ENCODE measurements around the gene UTS2B. TPM values are rescaled to one million over a fixed set of nuclear protein-coding genes. Genes with fewer than 3 reads are reported as not detected.

Gene UTS2B
- total and polyA plus RNA-seq, 2 experiments from 2014 or later, result 0.21 TPM; not detected in 1

DNA sequence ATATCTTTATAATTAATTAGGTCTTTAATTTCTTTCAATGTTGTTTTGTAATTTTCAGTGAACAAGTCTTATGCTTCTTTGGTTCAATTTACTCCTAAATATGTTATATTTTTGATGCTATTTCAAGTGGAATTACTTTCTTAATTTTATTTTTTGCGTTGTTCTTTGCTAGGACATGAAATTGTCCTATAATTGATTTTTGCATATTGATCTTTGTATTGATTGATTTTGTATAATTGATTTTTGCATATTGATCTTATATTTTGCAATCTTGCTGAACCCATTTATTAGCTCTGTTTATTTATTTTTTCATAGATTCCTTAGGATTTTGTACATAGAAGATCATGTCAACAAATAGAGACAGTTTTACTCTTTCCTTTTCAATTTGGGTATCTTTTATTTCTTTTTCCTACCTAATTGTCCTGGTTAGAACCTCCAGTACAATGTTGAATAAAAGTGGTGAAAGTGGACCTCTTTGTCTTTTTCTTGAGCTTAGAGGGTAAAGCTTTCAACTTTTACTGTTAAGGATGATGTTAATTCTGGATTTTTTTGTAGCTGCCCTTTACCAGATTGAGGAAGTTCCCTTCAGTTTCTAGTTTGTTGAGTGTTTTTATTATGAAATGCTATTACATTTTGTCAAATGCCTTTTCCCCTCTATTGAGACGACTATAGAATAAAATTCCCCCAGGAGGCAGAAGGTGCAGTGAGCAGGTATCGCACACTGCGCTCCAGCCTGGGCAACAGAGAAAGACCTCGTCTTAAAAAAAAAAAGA is 37.9 kb downstream of the UTS2B start:
- Mint-ChIP-seq H3K36me3 (ENCODE audit: low read depth) (no peaks in the 10 kb centered on the region), H3K4me3 (no peak overlapping the region), H3K4me1 (no peaks in the 10 kb centered on the region), H3K9me3 (no peaks in the 10 kb centered on the region), H3K27ac (no peak overlapping the region), H3K27me3 (ENCODE audit: insufficient read depth, low read depth, poor library complexity) (peaks cover 2% of the 10 kb centered on the region)
- Histone ChIP-seq H3K4me3 (no peak overlapping the region), H4K20me1 (replicated peaks; ENCODE audit: insufficient read depth) (no peaks in the 10 kb centered on the region), H3K79me2 (replicated peaks; ENCODE audit: insufficient read depth) (no peaks in the 10 kb centered on the region), H3K27ac (ENCODE audit: low read depth) (no peak overlapping the region), H3K9me2 (ENCODE audit: insufficient read depth) (no peaks in the 10 kb centered on the region), H3K4me1 (ENCODE audit: insufficient read depth) (no peaks in the 10 kb centered on the region), H3K36me3 (ENCODE audit: insufficient read depth) (no peaks in the 10 kb centered on the region), H3K27me3 (ENCODE audit: insufficient read depth) (no peaks in the 10 kb centered on the region), H2AFZ (no peak overlapping the region), H3F3A (replicated peaks; ENCODE audit: low read depth) (no peaks in the 10 kb centered on the region), H3K4me2 (no peak overlapping the region)
- ATAC-seq (no peak), DNase-seq (ENCODE audit: low spot score) (no peak)
- TF ChIP-seq, protein P1, sequence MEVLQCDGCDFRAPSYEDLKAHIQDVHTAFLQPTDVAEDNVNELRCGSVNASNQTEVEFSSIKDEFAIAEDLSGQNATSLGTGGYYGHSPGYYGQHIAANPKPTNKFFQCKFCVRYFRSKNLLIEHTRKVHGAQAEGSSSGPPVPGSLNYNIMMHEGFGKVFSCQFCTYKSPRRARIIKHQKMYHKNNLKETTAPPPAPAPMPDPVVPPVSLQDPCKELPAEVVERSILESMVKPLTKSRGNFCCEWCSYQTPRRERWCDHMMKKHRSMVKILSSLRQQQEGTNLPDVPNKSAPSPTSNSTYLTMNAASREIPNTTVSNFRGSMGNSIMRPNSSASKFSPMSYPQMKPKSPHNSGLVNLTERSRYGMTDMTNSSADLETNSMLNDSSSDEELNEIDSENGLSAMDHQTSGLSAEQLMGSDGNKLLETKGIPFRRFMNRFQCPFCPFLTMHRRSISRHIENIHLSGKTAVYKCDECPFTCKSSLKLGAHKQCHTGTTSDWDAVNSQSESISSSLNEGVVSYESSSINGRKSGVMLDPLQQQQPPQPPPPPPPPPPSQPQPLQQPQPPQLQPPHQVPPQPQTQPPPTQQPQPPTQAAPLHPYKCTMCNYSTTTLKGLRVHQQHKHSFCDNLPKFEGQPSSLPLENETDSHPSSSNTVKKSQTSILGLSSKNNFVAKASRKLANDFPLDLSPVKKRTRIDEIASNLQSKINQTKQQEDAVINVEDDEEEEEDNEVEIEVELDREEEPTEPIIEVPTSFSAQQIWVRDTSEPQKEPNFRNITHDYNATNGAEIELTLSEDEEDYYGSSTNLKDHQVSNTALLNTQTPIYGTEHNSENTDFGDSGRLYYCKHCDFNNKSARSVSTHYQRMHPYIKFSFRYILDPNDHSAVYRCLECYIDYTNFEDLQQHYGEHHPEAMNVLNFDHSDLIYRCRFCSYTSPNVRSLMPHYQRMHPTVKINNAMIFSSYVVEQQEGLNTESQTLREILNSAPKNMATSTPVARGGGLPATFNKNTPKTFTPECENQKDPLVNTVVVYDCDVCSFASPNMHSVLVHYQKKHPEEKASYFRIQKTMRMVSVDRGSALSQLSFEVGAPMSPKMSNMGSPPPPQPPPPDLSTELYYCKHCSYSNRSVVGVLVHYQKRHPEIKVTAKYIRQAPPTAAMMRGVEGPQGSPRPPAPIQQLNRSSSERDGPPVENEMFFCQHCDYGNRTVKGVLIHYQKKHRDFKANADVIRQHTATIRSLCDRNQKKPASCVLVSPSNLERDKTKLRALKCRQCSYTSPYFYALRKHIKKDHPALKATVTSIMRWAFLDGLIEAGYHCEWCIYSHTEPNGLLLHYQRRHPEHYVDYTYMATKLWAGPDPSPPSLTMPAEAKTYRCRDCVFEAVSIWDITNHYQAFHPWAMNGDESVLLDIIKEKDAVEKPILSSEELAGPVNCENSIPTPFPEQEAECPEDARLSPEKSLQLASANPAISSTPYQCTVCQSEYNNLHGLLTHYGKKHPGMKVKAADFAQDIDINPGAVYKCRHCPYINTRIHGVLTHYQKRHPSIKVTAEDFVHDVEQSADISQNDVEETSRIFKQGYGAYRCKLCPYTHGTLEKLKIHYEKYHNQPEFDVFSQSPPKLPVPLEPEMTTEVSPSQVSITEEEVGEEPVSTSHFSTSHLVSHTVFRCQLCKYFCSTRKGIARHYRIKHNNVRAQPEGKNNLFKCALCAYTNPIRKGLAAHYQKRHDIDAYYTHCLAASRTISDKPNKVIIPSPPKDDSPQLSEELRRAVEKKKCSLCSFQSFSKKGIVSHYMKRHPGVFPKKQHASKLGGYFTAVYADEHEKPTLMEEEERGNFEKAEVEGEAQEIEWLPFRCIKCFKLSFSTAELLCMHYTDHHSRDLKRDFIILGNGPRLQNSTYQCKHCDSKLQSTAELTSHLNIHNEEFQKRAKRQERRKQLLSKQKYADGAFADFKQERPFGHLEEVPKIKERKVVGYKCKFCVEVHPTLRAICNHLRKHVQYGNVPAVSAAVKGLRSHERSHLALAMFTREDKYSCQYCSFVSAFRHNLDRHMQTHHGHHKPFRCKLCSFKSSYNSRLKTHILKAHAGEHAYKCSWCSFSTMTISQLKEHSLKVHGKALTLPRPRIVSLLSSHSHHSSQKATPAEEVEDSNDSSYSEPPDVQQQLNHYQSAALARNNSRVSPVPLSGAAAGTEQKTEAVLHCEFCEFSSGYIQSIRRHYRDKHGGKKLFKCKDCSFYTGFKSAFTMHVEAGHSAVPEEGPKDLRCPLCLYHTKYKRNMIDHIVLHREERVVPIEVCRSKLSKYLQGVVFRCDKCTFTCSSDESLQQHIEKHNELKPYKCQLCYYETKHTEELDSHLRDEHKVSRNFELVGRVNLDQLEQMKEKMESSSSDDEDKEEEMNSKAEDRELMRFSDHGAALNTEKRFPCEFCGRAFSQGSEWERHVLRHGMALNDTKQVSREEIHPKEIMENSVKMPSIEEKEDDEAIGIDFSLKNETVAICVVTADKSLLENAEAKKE (CRISPR knock-in tag; IDR thresholded peaks at IDR 0.05), result no peak
- no peak for TF ChIP-seq STAT1 (IDR thresholded peaks at IDR 0.05; ENCODE audit: unreplicated experiment)
- TF ChIP-seq, protein P2, sequence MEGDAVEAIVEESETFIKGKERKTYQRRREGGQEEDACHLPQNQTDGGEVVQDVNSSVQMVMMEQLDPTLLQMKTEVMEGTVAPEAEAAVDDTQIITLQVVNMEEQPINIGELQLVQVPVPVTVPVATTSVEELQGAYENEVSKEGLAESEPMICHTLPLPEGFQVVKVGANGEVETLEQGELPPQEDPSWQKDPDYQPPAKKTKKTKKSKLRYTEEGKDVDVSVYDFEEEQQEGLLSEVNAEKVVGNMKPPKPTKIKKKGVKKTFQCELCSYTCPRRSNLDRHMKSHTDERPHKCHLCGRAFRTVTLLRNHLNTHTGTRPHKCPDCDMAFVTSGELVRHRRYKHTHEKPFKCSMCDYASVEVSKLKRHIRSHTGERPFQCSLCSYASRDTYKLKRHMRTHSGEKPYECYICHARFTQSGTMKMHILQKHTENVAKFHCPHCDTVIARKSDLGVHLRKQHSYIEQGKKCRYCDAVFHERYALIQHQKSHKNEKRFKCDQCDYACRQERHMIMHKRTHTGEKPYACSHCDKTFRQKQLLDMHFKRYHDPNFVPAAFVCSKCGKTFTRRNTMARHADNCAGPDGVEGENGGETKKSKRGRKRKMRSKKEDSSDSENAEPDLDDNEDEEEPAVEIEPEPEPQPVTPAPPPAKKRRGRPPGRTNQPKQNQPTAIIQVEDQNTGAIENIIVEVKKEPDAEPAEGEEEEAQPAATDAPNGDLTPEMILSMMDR (conservative IDR thresholded peaks at IDR 0.05; ENCODE audit: low read depth in 2 of 2), result no peak
- no peak for TF ChIP-seq CREB1 (CRISPR knock-in tag; IDR thresholded peaks at IDR 0.05; ENCODE audit: low read depth)
- no peak for TF ChIP-seq JUNB (IDR thresholded peaks at IDR 0.05; ENCODE audit: unreplicated experiment)
- TF ChIP-seq POLR2AphosphoS5 (IDR thresholded peaks at IDR 0.05; ENCODE audit: low read depth), result no peak

All from GM23338 (cell line).